Gastrocnemius medialis (tissue), 4 donors: ENCODE results near the gene ASB18. TPM values are rescaled to one million over a fixed set of nuclear protein-coding genes. Genes with fewer than 3 reads are reported as not detected.

Experiments used
- ATAC-seq, 2 donors: fragments of 150-250 bp; one replicate each; pipeline ENCODE4 v1.9.1; 2016
- DNase-seq, 2 donors: peaks; one replicate each; pipeline ENCODE4 v3.0.0-alpha.2; 2019
- H3K27ac ChIP-seq, 4 donors: fragments of 200-600 bp; sonication (generic); 1 replicate in 1 of 4; 2 replicates in 3 of 4; pipeline ENCODE4 v1.5.1; 2016 to 2018; ENCODE audit warnings: mild to moderate bottlenecking in 2 of 4, moderate library complexity in 1 of 4
- H3K27me3 ChIP-seq, 3 donors: fragments of 200-600 bp; sonication (generic) in 2 of 3; 1 replicate in 1 of 3; 2 replicates in 2 of 3; pipeline versions ENCODE4 v1.5.1 to v1.6.0; 2016 to 2019; ENCODE audit warnings: mild to moderate bottlenecking in 1 of 3, moderate library complexity in 1 of 3
- H3K36me3 ChIP-seq, 2 donors: fragments of 200-600 bp; sonication (generic) in 1 of 2; one replicate each; pipeline ENCODE4 v1.5.1; 2017 to 2018
- H3K4me1 ChIP-seq, 2 donors: fragments of 200-600 bp; sonication (generic) in 1 of 2; one replicate each; pipeline ENCODE4 v1.5.1; 2016 to 2017; ENCODE audit warnings: mild to moderate bottlenecking in 2 of 2
- H3K4me3 ChIP-seq, 4 donors: fragments of 200-600 bp; sonication (generic) in 3 of 4; 1 replicate in 1 of 4; 2 replicates in 3 of 4; pipeline ENCODE4 v1.5.1; 2016 to 2019; ENCODE audit warnings: mild to moderate bottlenecking in 2 of 4
- H3K9me3 ChIP-seq, 3 donors: fragments of 200-600 bp; sonication (generic) in 2 of 3; 1 replicate in 1 of 3; 2 replicates in 2 of 3; pipeline ENCODE4 v1.5.1; 2016 to 2019
- CTCF ChIP-seq, 5 experiments: fragments of 450-650 bp in 3 of 5; fragments of 200-600 bp in 2 of 5; sonication (generic) in 2 of 5; IDR thresholded peaks in 4 of 5; conservative IDR thresholded peaks in 1 of 5; 1 replicate in 4 of 5; 2 replicates in 1 of 5; pipeline ENCODE4 v1.5.1; 2016 to 2019; ENCODE audit warnings: antibody characterized with exemption in 5 of 5, mild to moderate bottlenecking in 3 of 5, moderate library complexity in 3 of 5
- POLR2A ChIP-seq, 2 donors: fragments of 450-650 bp; IDR thresholded peaks; one replicate each; pipeline ENCODE4 v1.6.1; 2017; ENCODE audit warnings: antibody characterized with exemption in 2 of 2, mild to moderate bottlenecking in 2 of 2, moderate library complexity in 2 of 2
- in situ Hi-C, 4 donors: fragments of 200-750 bp; cut with MboI; loops; one replicate each; pipeline versions ENCODE4 v1.15.0 to v1.8.0; 2017; ENCODE audit warnings: low sequenced_read_pairs in 4 of 4
- intact Hi-C: fragments of 100-400 bp; cut with DNase I; formaldehyde crosslinking; loops from one replicate; pipeline ENCODE4 v1.15.1; 2023; ENCODE audit warnings: low total_unique reads
- total RNA-seq, 4 donors: library from RNA; depleted of rRNA; stranded (reverse); fragments of >200 nt; gene quantifications; one replicate each; pipeline versions ENCODE4 v1.1.0 to v1.2.3, GENCODE V29; 2016

The ASB18 gene
- total RNA-seq, 4 donors from 2014 or later = 0.16 to 0.17 TPM; not detected in 2

- Histone ChIP-seq H3K4me1 (no peaks in the 10 kb centered on the region), H3K27ac (no peak overlapping the region), H3K36me3 (no peaks in the 10 kb centered on the region), H3K4me3 (no peak overlapping the region), H3K27me3 (no peaks in the 10 kb centered on the region), H3K9me3 (no peaks in the 10 kb centered on the region)
- ATAC-seq (no peak), DNase-seq (no peak)
- intact Hi-C loops (no loop called here), in situ Hi-C loops (no loop called here)
- no peak for TF ChIP-seq POLR2A (IDR thresholded peaks at IDR 0.05)
- no peak for TF ChIP-seq CTCF (IDR thresholded peaks at IDR 0.05 in 4 of 5, conservative IDR thresholded peaks at IDR 0.05 in 1 of 5)
Observed at GRCh38 chr2:236196366-236196765, 67.8 kb downstream of the ASB18 start.

- no peak overlapping the region for H3K27ac ChIP-seq
- H3K4me1 ChIP-seq = no peaks in the 10 kb centered on the region
- H3K4me3 ChIP-seq = no peak overlapping the region
- intact Hi-C loops (no loop called here), in situ Hi-C loops (no loop called here)
- TF ChIP-seq POLR2A (IDR thresholded peaks at IDR 0.05) (no peak), CTCF (IDR thresholded peaks at IDR 0.05 in 4 of 5, conservative IDR thresholded peaks at IDR 0.05 in 1 of 5) (no peak)
- no peaks in the 10 kb centered on the region for H3K9me3 ChIP-seq
- DNase-seq (no peak), ATAC-seq (no peak)
- no peaks in the 10 kb centered on the region for H3K36me3 ChIP-seq
- H3K27me3 ChIP-seq = no peaks in the 10 kb centered on the region
Observed at GRCh38 chr2:236195726-236196125, 68.5 kb downstream of the ASB18 start.

- Histone ChIP-seq H3K4me1 (no peaks in the 10 kb centered on the region), H3K27ac (no peak overlapping the region), H3K9me3 (no peaks in the 10 kb centered on the region), H3K4me3 (no peak overlapping the region), H3K27me3 (no peaks in the 10 kb centered on the region), H3K36me3 (no peaks in the 10 kb centered on the region)
- in situ Hi-C loops = no loop called here
- TF ChIP-seq CTCF (IDR thresholded peaks at IDR 0.05 in 4 of 5, conservative IDR thresholded peaks at IDR 0.05 in 1 of 5) = no peak
- no peak for TF ChIP-seq POLR2A (IDR thresholded peaks at IDR 0.05)
- intact Hi-C loops = no loop called here
- DNase-seq (no peak), ATAC-seq (no peak)
Observed at GRCh38 chr2:236194786-236195185, 69.4 kb downstream of the ASB18 start.

- H3K4me3 ChIP-seq = no peak overlapping the region
- ATAC-seq (no peak), DNase-seq (no peak)
- no peaks in the 10 kb centered on the region for H3K36me3 ChIP-seq
- TF ChIP-seq CTCF (IDR thresholded peaks at IDR 0.05 in 4 of 5, conservative IDR thresholded peaks at IDR 0.05 in 1 of 5) (no peak), POLR2A (IDR thresholded peaks at IDR 0.05) (no peak)
- no peaks in the 10 kb centered on the region for H3K4me1 ChIP-seq
- in situ Hi-C loops = no loop called here
- no peak overlapping the region for H3K27ac ChIP-seq
- H3K27me3 ChIP-seq = no peaks in the 10 kb centered on the region
- H3K9me3 ChIP-seq = no peaks in the 10 kb centered on the region
- intact Hi-C loops = no loop called here
Observed at GRCh38 chr2:236193026-236193425, 71.2 kb downstream of the ASB18 start.

- no peak overlapping the region for H3K4me3 ChIP-seq
- TF ChIP-seq CTCF (IDR thresholded peaks at IDR 0.05 in 4 of 5, conservative IDR thresholded peaks at IDR 0.05 in 1 of 5) (no peak), POLR2A (IDR thresholded peaks at IDR 0.05) (no peak)
- no peak overlapping the region for H3K27ac ChIP-seq
- H3K4me1 ChIP-seq = no peaks in the 10 kb centered on the region
- ATAC-seq (no peak), DNase-seq (no peak)
- no peaks in the 10 kb centered on the region for H3K27me3 ChIP-seq
- H3K36me3 ChIP-seq = no peaks in the 10 kb centered on the region
- intact Hi-C loops (no loop called here), in situ Hi-C loops (no loop called here)
- H3K9me3 ChIP-seq = no peaks in the 10 kb centered on the region
Observed at GRCh38 chr2:236190674-236191073, 73.5 kb downstream of the ASB18 start.
